GM12878 (cell line): ENCODE results near the gene CDKL4. TPM values are rescaled to one million over a fixed set of nuclear protein-coding genes. Genes with fewer than 3 reads are reported as not detected.

Source experiments
- KLF5 ChIP-seq: fragments of 450-650 bp; IDR thresholded peaks from 2 replicates; pipeline ENCODE4 v1.6.1; 2014; ENCODE audit warnings: mild to moderate bottlenecking; ENCODE audit not compliant: partially characterized antibody
- SIN3A ChIP-seq: IDR thresholded peaks from 2 replicates; pipeline ENCODE4 v1.6.1; 2012; ENCODE audit warnings: low read depth, low read length, improper control_type of control experiment
- ZSCAN29 ChIP-seq: fragments of 450-650 bp; IDR thresholded peaks from 2 replicates; pipeline ENCODE4 v1.6.1; 2017; ENCODE audit warnings: mild to moderate bottlenecking, moderate library complexity
- polyA plus RNA-seq, 11 experiments: library from polyadenylated mRNA; depleted of rRNA in 4 of 11; unstranded in 6 of 11; stranded (reverse) in 5 of 11; fragments of >200 nt; fragmentation: Nextera tagmentation in 4 of 11; fragmentation: Illumina TruSeq in 1 of 11; extraction: Ambion mirVana in 4 of 11; extraction: Trizol in 1 of 11; gene quantifications; 1 replicate in 1 of 11; 2 replicates in 10 of 11; pipeline versions ENCODE4 v1.2.1 to v1.2.3, GENCODE V29; 2011 to 2016; ENCODE audit warnings: inconsistent platforms in 2 of 11, missing spikeins in 2 of 11, low read depth in 1 of 11
- total RNA-seq, 4 experiments: library from RNA; depleted of rRNA in 3 of 4; stranded (reverse); fragments of >200 nt in 3 of 4; fragmentation: Illumina TruSeq in 1 of 4; extraction: Trizol in 1 of 4; gene quantifications; 2 replicates each; pipeline versions ENCODE4 v1.2.1 to v1.2.3, GENCODE V29; 2013 to 2021
- TF ChIP-seq, protein P1 (sequence below): fragments of 450-650 bp; IDR thresholded peaks from 2 replicates; pipeline ENCODE4 v1.6.1; 2016; ENCODE audit warnings: mild to moderate bottlenecking, moderate library complexity, borderline replicate concordance
- TF ChIP-seq, protein P2 (sequence below): fragments of 450-650 bp; IDR thresholded peaks from 2 replicates; pipeline ENCODE4 v1.6.1; 2017; ENCODE audit warnings: mild to moderate bottlenecking
- TF ChIP-seq, protein P3 (sequence below): IDR thresholded peaks from 2 replicates; pipeline ENCODE4 v1.6.1; 2012; ENCODE audit warnings: low read length, inconsistent platforms

CDKL4 gene
- total and polyA plus RNA-seq, 10 of the 15 experiments (the other 5 are each of a cell fraction or from before 2014, with no cell fraction given), result not detected

DNA sequence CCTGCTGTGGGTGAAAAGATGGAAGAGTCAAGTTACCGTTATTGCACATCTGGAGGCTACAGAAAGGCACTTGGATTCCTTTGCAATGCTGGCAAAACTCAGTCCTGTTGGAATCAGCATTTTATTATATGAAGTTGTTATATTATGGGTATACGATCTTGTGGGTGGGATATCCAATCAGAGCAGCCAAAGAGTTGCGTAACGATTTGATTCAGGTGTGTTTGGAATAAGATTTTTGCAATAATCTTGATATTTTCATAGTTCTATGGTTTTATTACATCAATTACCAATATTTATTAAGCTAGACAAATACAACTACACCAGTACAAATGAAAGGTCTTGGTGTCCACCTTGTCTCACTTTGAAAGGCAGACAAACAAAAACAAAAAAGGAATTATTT, 65.0 kb downstream of the CDKL4 start (continued):
- TF ChIP-seq KLF5 (no peak), ZSCAN29 (no peak), SIN3A (no peak)
- TF ChIP-seq, protein P1, sequence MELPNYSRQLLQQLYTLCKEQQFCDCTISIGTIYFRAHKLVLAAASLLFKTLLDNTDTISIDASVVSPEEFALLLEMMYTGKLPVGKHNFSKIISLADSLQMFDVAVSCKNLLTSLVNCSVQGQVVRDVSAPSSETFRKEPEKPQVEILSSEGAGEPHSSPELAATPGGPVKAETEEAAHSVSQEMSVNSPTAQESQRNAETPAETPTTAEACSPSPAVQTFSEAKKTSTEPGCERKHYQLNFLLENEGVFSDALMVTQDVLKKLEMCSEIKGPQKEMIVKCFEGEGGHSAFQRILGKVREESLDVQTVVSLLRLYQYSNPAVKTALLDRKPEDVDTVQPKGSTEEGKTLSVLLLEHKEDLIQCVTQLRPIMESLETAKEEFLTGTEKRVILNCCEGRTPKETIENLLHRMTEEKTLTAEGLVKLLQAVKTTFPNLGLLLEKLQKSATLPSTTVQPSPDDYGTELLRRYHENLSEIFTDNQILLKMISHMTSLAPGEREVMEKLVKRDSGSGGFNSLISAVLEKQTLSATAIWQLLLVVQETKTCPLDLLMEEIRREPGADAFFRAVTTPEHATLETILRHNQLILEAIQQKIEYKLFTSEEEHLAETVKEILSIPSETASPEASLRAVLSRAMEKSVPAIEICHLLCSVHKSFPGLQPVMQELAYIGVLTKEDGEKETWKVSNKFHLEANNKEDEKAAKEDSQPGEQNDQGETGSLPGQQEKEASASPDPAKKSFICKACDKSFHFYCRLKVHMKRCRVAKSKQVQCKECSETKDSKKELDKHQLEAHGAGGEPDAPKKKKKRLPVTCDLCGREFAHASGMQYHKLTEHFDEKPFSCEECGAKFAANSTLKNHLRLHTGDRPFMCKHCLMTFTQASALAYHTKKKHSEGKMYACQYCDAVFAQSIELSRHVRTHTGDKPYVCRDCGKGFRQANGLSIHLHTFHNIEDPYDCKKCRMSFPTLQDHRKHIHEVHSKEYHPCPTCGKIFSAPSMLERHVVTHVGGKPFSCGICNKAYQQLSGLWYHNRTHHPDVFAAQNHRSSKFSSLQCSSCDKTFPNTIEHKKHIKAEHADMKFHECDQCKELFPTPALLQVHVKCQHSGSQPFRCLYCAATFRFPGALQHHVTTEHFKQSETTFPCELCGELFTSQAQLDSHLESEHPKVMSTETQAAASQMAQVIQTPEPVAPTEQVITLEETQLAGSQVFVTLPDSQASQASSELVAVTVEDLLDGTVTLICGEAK, result no peak
- TF ChIP-seq, protein P2, sequence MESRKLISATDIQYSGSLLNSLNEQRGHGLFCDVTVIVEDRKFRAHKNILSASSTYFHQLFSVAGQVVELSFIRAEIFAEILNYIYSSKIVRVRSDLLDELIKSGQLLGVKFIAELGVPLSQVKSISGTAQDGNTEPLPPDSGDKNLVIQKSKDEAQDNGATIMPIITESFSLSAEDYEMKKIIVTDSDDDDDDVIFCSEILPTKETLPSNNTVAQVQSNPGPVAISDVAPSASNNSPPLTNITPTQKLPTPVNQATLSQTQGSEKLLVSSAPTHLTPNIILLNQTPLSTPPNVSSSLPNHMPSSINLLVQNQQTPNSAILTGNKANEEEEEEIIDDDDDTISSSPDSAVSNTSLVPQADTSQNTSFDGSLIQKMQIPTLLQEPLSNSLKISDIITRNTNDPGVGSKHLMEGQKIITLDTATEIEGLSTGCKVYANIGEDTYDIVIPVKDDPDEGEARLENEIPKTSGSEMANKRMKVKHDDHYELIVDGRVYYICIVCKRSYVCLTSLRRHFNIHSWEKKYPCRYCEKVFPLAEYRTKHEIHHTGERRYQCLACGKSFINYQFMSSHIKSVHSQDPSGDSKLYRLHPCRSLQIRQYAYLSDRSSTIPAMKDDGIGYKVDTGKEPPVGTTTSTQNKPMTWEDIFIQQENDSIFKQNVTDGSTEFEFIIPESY, result no peak
- TF ChIP-seq, protein P3, sequence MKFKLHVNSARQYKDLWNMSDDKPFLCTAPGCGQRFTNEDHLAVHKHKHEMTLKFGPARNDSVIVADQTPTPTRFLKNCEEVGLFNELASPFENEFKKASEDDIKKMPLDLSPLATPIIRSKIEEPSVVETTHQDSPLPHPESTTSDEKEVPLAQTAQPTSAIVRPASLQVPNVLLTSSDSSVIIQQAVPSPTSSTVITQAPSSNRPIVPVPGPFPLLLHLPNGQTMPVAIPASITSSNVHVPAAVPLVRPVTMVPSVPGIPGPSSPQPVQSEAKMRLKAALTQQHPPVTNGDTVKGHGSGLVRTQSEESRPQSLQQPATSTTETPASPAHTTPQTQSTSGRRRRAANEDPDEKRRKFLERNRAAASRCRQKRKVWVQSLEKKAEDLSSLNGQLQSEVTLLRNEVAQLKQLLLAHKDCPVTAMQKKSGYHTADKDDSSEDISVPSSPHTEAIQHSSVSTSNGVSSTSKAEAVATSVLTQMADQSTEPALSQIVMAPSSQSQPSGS, result no peak
